Loucy (cell line): ENCODE measurements around the gene CD248.

ENCODE experiments used
- H2AFZ ChIP-seq: fragments of 200-600 bp; sonication (generic); 2 replicates; pipeline ENCODE4 v1.6.0; 2016; ENCODE audit warnings: antibody characterized with exemption, mild to moderate bottlenecking, low read length, moderate library complexity
- H3F3A ChIP-seq: fragments of 200-600 bp; 2 replicates; pipeline ENCODE4 v1.6.0; 2016; ENCODE audit warnings: antibody characterized with exemption, low read depth, mild to moderate bottlenecking
- H3K27me3 ChIP-seq: fragments of 200-600 bp; sonication (generic); 2 replicates; pipeline ENCODE4 v1.6.1; 2014; ENCODE audit warnings: low read length, mild to moderate bottlenecking; ENCODE audit not compliant: insufficient read depth, poor library complexity, severe bottlenecking
- H3K36me3 ChIP-seq: fragments of 200-600 bp; sonication (generic); 2 replicates; pipeline ENCODE4 v1.6.1; 2016; ENCODE audit warnings: low read length; ENCODE audit not compliant: insufficient read depth
- H3K4me1 ChIP-seq: fragments of 200-600 bp; sonication (generic); 2 replicates; pipeline ENCODE4 v1.5.1; 2014; ENCODE audit warnings: low read length, mild to moderate bottlenecking; ENCODE audit not compliant: insufficient read depth, poor library complexity, severe bottlenecking
- H3K4me2 ChIP-seq: fragments of 200-600 bp; sonication (generic); 2 replicates; pipeline ENCODE4 v1.6.0; 2014; ENCODE audit warnings: antibody characterized with exemption, low read length, low read depth, mild to moderate bottlenecking; ENCODE audit not compliant: poor library complexity, severe bottlenecking
- H3K4me3 ChIP-seq: fragments of 200-600 bp; sonication (generic); 2 replicates; pipeline ENCODE4 v1.5.1; 2014; ENCODE audit warnings: low read length, mild to moderate bottlenecking, mixed read lengths; ENCODE audit not compliant: poor library complexity, severe bottlenecking
- H3K79me2 ChIP-seq: fragments of 200-600 bp; sonication (generic); 2 replicates; pipeline ENCODE4 v1.6.1; 2014; ENCODE audit warnings: low read length; ENCODE audit not compliant: insufficient read depth
- H3K9ac ChIP-seq: fragments of 200-600 bp; sonication (generic); 2 replicates; pipeline ENCODE4 v1.6.0; 2014; ENCODE audit warnings: mild to moderate bottlenecking, low read depth, low read length, moderate library complexity; ENCODE audit not compliant: poor library complexity, severe bottlenecking
- H3K9me2 ChIP-seq: fragments of 200-600 bp; sonication (generic); replicated peaks from 2 replicates; pipeline ENCODE4 v1.6.1; 2016; ENCODE audit warnings: low read depth, low read length, mixed read lengths
- H3K9me3 ChIP-seq: fragments of 200-600 bp; sonication (generic); 2 replicates; pipeline ENCODE4 v1.6.1; 2014; ENCODE audit warnings: mild to moderate bottlenecking, antibody characterized with exemption, low read length, low read depth; ENCODE audit not compliant: insufficient read depth
- H4K20me1 ChIP-seq: fragments of 200-600 bp; sonication (generic); 2 replicates; pipeline ENCODE4 v1.6.0; 2014; ENCODE audit warnings: antibody characterized with exemption, low read length, mild to moderate bottlenecking; ENCODE audit not compliant: insufficient read depth, poor library complexity, severe bottlenecking
- CTCF ChIP-seq: fragments of 200-600 bp; sonication (generic); conservative IDR thresholded peaks from 2 replicates; pipeline ENCODE4 v1.5.1; 2014; ENCODE audit warnings: mild to moderate bottlenecking, antibody characterized with exemption, low read length
- EZH2phosphoT487 ChIP-seq: fragments of 200-600 bp; IDR thresholded peaks from 2 replicates; pipeline ENCODE4 v1.6.1; 2018; ENCODE audit warnings: antibody characterized with exemption, mild to moderate bottlenecking, moderate library complexity, borderline replicate concordance

CD248 gene

GRCh38 chr11:66341502-66342126 is 24.8 kb upstream of the CD248 start:
- TF ChIP-seq EZH2phosphoT487 = no peak
- TF ChIP-seq CTCF = no peak
- Histone ChIP-seq H3K4me3 (no peak overlapping the region), H4K20me1 (peaks cover 7% of the 10 kb centered on the region), H3K9me3 (no peaks in the 10 kb centered on the region), H2AFZ (no peak overlapping the region), H3K27me3 (no peaks in the 10 kb centered on the region), H3K36me3 (peaks cover 15% of the 10 kb centered on the region; the same call in 1 of the 2 replicates), H3K9ac (no peak overlapping the region), H3K79me2 (peaks cover 24% of the 10 kb centered on the region), H3K4me2 (no peak overlapping the region), H3F3A (no peaks in the 10 kb centered on the region), H3K4me1 (peaks cover 26% of the 10 kb centered on the region), H3K9me2 (no peaks in the 10 kb centered on the region)

- H4K20me1 ChIP-seq = peaks cover 7% of the 10 kb centered on the region
- H3K27me3 ChIP-seq = no peaks in the 10 kb centered on the region
- H3K4me3 ChIP-seq = no peak overlapping the region
- H2AFZ ChIP-seq = no peak overlapping the region
- H3F3A ChIP-seq = no peaks in the 10 kb centered on the region
- peaks cover 22% of the 10 kb centered on the region for H3K79me2 ChIP-seq
- TF ChIP-seq CTCF = no peak
- TF ChIP-seq EZH2phosphoT487 = no peak
- H3K9me2 ChIP-seq = no peaks in the 10 kb centered on the region
- no peaks in the 10 kb centered on the region for H3K9me3 ChIP-seq
- no peak overlapping the region for H3K4me2 ChIP-seq
- H3K36me3 ChIP-seq = peaks cover 15% of the 10 kb centered on the region; the same call in 1 of the 2 replicates
- no peak overlapping the region for H3K9ac ChIP-seq
- H3K4me1 ChIP-seq = peaks cover 25% of the 10 kb centered on the region
These were observed 24.0 kb upstream of the CD248 start for GRCh38 chr11:66340596-66341501.

DNA sequence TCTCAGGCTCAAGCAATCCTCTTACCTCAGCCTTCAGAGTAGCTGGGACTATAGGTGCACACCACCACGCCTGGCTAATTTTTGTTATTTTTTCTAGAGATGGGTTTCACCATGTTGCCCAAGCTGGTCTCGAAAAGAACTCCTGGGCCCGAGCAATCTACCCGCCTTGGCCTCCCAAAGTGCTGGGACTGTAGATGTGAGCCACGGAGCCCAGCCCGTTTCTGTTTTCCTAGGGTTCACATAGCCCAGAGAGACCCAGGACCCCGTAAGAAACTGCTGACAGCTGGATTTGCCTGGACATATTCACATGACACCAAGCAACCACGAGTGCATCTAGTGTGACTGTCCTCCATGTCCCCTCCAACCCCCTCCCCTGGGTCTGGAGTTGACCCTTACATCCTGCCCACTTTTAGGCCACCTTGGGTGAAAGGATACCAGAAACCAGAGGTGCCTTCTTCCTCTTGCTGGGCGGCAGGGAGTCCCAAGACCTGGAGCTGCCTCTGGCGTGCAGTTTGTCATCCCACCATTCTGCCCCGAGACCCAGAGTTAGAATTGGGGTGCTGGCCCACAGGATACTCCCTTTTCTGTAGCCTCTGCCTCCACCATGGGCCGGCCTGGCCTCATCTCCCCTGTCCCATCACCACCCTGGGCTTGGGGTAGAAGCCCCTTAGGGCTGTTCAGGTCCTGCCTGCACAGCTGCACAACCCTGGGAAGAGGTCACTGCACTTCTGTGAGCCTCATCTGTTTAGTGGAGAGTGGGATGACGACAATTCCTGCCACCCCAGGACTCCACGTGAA is 23.0 kb upstream of the CD248 start:
- no peak overlapping the region for H2AFZ ChIP-seq
- no peak overlapping the region for H3K4me3 ChIP-seq
- H3K9me3 ChIP-seq = no peaks in the 10 kb centered on the region
- H3K9me2 ChIP-seq = no peaks in the 10 kb centered on the region
- H3K27me3 ChIP-seq = no peaks in the 10 kb centered on the region
- H3K79me2 ChIP-seq = peaks cover 22% of the 10 kb centered on the region
- peaks cover 15% of the 10 kb centered on the region; the same call in 1 of the 2 replicates for H3K36me3 ChIP-seq
- H3F3A ChIP-seq = no peaks in the 10 kb centered on the region
- peaks cover 17% of the 10 kb centered on the region for H3K4me1 ChIP-seq
- TF ChIP-seq EZH2phosphoT487 (no peak), CTCF (no peak)
- H4K20me1 ChIP-seq = peaks cover 7% of the 10 kb centered on the region
- no peak overlapping the region for H3K9ac ChIP-seq
- H3K4me2 ChIP-seq = no peak overlapping the region
